ENCODE data around the gene KRT85.

DNA sequence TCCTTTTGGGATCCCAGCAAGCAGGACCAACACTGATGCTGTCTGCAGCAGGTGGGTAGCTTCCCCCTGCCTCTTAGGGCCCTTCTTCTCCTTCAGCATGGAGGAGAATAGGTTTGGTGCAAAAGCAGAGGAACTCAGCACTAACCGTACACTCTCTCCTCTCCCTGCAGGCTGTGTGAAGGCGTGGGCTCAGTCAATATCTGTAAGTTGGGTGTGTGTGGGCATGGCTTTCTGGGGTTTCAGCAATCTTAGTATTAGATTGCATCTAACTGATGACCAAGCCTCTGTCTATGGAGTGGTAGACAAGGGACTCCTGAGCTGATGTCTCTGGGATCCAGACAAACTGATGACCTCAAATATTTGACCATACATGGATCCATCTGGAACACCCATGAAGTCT is 14.3 kb downstream of the KRT85 start:
- TF ChIP-seq CEBPB (IDR thresholded peaks at IDR 0.05; ENCODE audit: low read depth, low read length) (no peak), CTCF (conservative IDR thresholded peaks at IDR 0.05; ENCODE audit: low read depth, low read length) (no peak), RAD21 (IDR thresholded peaks at IDR 0.05; ENCODE audit: low read length) (no peak), POLR2A (IDR thresholded peaks at IDR 0.05; ENCODE audit: low read depth, low read length) (no peak), MAFK (IDR thresholded peaks at IDR 0.05; ENCODE audit: low read depth, low read length) (no peak), SMC3 (IDR thresholded peaks at IDR 0.05; ENCODE audit: low read depth, low read length) (no peak)
